HCT116 (cell line): Measurements from ENCODE around the gene SRRD. TPM values are rescaled to one million over a fixed set of nuclear protein-coding genes. Genes with fewer than 3 reads are reported as not detected.
"Not testable (repeated sequence)": the region's sequence is repeated elsewhere in the genome, so short reads cannot be mapped to it uniquely, and the experiment has no call there.

Experiments used
- ATAC-seq: fragments of 200-7000 bp; cut with Tn5 transposase; 2 replicates; pipeline ENCODE4 v1.9.1; 2020; ENCODE audit warnings: mild to moderate bottlenecking, moderate library complexity
- BruUV-seq: library from RNA; stranded (reverse); fragments of 400-500 nt; replicated peaks from 2 replicates; lab custom pipeline; 2021; lab: Mats Ljungman, UMichigan
- CTCF ChIA-PET: fragments of 300-600 bp; sonication (Branson Sonifier 250); formaldehyde crosslinking; loops from one replicate; lab custom pipeline; 2021; ENCODE audit warnings: antibody characterized with exemption; lab: Charles Lee
- POLR2A ChIA-PET: fragments of 300-600, 350-600 bp; sonication (Branson Sonifier 250); formaldehyde crosslinking; loops from one replicate; lab custom pipeline; 2021; ENCODE audit warnings: antibody characterized with exemption; lab: Charles Lee
- RAD21 ChIA-PET, 2 experiments: fragments of 300-600 bp; sonication (Branson Sonifier 250); formaldehyde crosslinking; loops; one replicate each; lab custom pipeline; 2023; ENCODE audit warnings: low total read pairs in 2 of 2; ENCODE audit not compliant: uncharacterized antibody in 2 of 2, unreplicated experiment in 2 of 2, low non-redundant PET in 1 of 2; lab: Charles Lee
- DNase-seq: peaks from one replicate; pipeline ENCODE4 v3.0.0-alpha.2; 2010; ENCODE audit warnings: low read depth, low spot score
- H2AFZ ChIP-seq: fragments of 200-600 bp; shearing (Covaris generic), sonication (generic); 2 replicates; pipeline ENCODE4 v1.6.1; 2017; ENCODE audit warnings: low read depth, mixed run types, mixed read lengths, antibody characterized with exemption, low read length; ENCODE audit not compliant: poor library complexity, severe bottlenecking
- H3K27ac ChIP-seq: 2 replicates; pipeline ENCODE4 v1.5.1; 2012; ENCODE audit warnings: low read depth, low read length
- H3K27me3 ChIP-seq: fragments of 200-600 bp; sonication (generic); 2 replicates; pipeline ENCODE4 v1.6.1; 2016; ENCODE audit warnings: mixed run types, low read length, mixed read lengths; ENCODE audit not compliant: insufficient read depth
- H3K36me3 ChIP-seq, 2 experiments: fragments of 200-500 bp in 1 of 2; fragments of 200-600 bp in 1 of 2; sonication (Bioruptor generic) in 1 of 2; sonication (generic) in 1 of 2; 2 replicates each; pipeline versions ENCODE4 v1.5.1 to v1.6.1; 2014 to 2016; ENCODE audit warnings: low read length in 2 of 2, inconsistent platforms in 1 of 2, mixed read lengths in 1 of 2, mixed run types in 1 of 2; ENCODE audit not compliant: insufficient read depth in 2 of 2, control insufficient read depth in 1 of 2
- H3K4me1 ChIP-seq, 2 experiments: fragments of 200-600 bp in 1 of 2; sonication (generic) in 1 of 2; 2 replicates each; pipeline versions ENCODE4 v1.5.1 to v1.6.1; 2012 to 2017; ENCODE audit warnings: low read length in 2 of 2, inconsistent platforms in 1 of 2, mild to moderate bottlenecking in 1 of 2, mixed read lengths in 1 of 2, mixed run types in 1 of 2, moderate library complexity in 1 of 2; ENCODE audit not compliant: insufficient read depth in 2 of 2, control insufficient read depth in 1 of 2
- H3K4me2 ChIP-seq: fragments of 200-600 bp; sonication (generic); 2 replicates; pipeline ENCODE4 v1.6.1; 2017; ENCODE audit warnings: mixed run types, low read length, mixed read lengths
- H3K4me3 ChIP-seq, 2 experiments: fragments of 200-600 bp in 1 of 2; sonication (generic) in 1 of 2; replicated peaks in 1 of 2; 2 replicates each; pipeline ENCODE4 v1.5.1; 2011 to 2016; ENCODE audit warnings: low read length in 2 of 2, control low read depth in 1 of 2, low read depth in 1 of 2, mild to moderate bottlenecking in 1 of 2, mixed read lengths in 1 of 2, mixed run types in 1 of 2
- H3K79me2 ChIP-seq: fragments of 200-600 bp; sonication (generic); 2 replicates; pipeline ENCODE4 v1.6.1; 2017; ENCODE audit warnings: mild to moderate bottlenecking, mixed run types, low read length, moderate library complexity, mixed read lengths; ENCODE audit not compliant: insufficient read depth
- H3K9ac ChIP-seq: fragments of 200-600 bp; sonication (generic); 2 replicates; pipeline ENCODE4 v1.6.1; 2016; ENCODE audit warnings: low read length, mixed read lengths
- H3K9me2 ChIP-seq: fragments of 200-600 bp; sonication (generic), shearing (Covaris generic); 2 replicates; pipeline ENCODE4 v1.6.1; 2017; ENCODE audit warnings: mixed run types, mild to moderate bottlenecking, moderate library complexity; ENCODE audit not compliant: insufficient read depth
- H3K9me3 ChIP-seq, 2 experiments: fragments of 200-500 bp in 1 of 2; fragments of 200-600 bp in 1 of 2; sonication (Bioruptor generic) in 1 of 2; sonication (generic) in 1 of 2; 2 replicates each; pipeline ENCODE4 v1.6.1; 2014 to 2017; ENCODE audit warnings: low read length in 2 of 2, mixed read lengths in 2 of 2, inconsistent platforms in 1 of 2, low read depth in 1 of 2, mild to moderate bottlenecking in 1 of 2, mixed run types in 1 of 2, moderate library complexity in 1 of 2; ENCODE audit not compliant: control insufficient read depth in 1 of 2, insufficient read depth in 1 of 2
- H4K20me1 ChIP-seq: fragments of 200-600 bp; sonication (generic), shearing (Covaris generic); 2 replicates; pipeline ENCODE4 v1.6.1; 2017; ENCODE audit warnings: mixed run types, mild to moderate bottlenecking, moderate library complexity; ENCODE audit not compliant: insufficient read depth
- CBX3 ChIP-seq: IDR thresholded peaks from 2 replicates; pipeline ENCODE4 v1.6.1; 2012; ENCODE audit warnings: low read depth
- CEBPB ChIP-seq: IDR thresholded peaks from 2 replicates; pipeline ENCODE4 v1.6.1; 2012; ENCODE audit warnings: low read depth
- EGR1 ChIP-seq: IDR thresholded peaks from 2 replicates; pipeline ENCODE4 v1.6.1; 2012; ENCODE audit warnings: low read depth
- EZH2 ChIP-seq: fragments of 200-600 bp; sonication (generic); IDR thresholded peaks from 2 replicates; pipeline ENCODE4 v1.6.1; 2017; ENCODE audit warnings: antibody characterized with exemption, mixed run types
- POLR2A ChIP-seq: IDR thresholded peaks from 2 replicates; pipeline ENCODE4 v1.7.0; 2011; ENCODE audit warnings: borderline replicate concordance; ENCODE audit not compliant: insufficient read depth, insufficient read length; ENCODE audit errors: extremely low read depth
- SIN3A ChIP-seq: IDR thresholded peaks from 2 replicates; pipeline ENCODE4 v1.6.1; 2012; ENCODE audit warnings: low read depth
- TCF7L2 ChIP-seq: IDR thresholded peaks from 2 replicates; pipeline ENCODE4 v1.7.0; 2011; ENCODE audit warnings: borderline replicate concordance, inconsistent platforms; ENCODE audit not compliant: insufficient read depth, insufficient read length; ENCODE audit errors: extremely low read depth
- ZNF274 ChIP-seq: fragments of 200-500 bp; sonication (Bioruptor generic); IDR thresholded peaks from 2 replicates; pipeline ENCODE4 v1.6.1; 2014; ENCODE audit warnings: mild to moderate bottlenecking, low read depth, low read length, inconsistent platforms
- intact Hi-C: fragments of 100-400 bp; cut with micrococcal nuclease; formaldehyde crosslinking; loops from 2 replicates; pipeline ENCODE4 v1.10.0; 2022
- total RNA-seq: library from RNA; stranded (reverse); gene quantifications from one replicate; pipeline ENCODE4 v1.2.1, GENCODE V29; 2021; ENCODE audit not compliant: unreplicated experiment
- TF ChIP-seq, protein P1 (sequence below): IDR thresholded peaks from 2 replicates; pipeline ENCODE4 v1.6.1; 2012
- TF ChIP-seq, protein P2 (sequence below), 3 experiments: fragments of 200-600 bp in 1 of 3; sonication (generic) in 1 of 3; IDR thresholded peaks in 2 of 3; conservative IDR thresholded peaks in 1 of 3; 2 replicates each; pipeline ENCODE4 v1.5.1; 2012 to 2017; ENCODE audit warnings: low read depth in 2 of 3, low read length in 2 of 3, antibody characterized with exemption in 1 of 3, borderline replicate concordance in 1 of 3, control low read depth in 1 of 3, mild to moderate bottlenecking in 1 of 3, mixed read lengths in 1 of 3, mixed run types in 1 of 3, moderate library complexity in 1 of 3; ENCODE audit not compliant: insufficient read depth in 1 of 3

Gene SRRD
- total RNA-seq, 1 experiment from 2014 or later = 30.4 TPM

GRCh38 chr22:26437694-26438392 is 45.8 kb upstream of the SRRD start:
- H3K4me2 ChIP-seq = no peak overlapping the region
- intact Hi-C loops = no loop called here
- ChIA-PET CTCF (interaction anchor here (0.6 to 0.8 kb wide), 2 partner anchors 9 to 1635 kb away, joined by 3 read pairs; partner anchors contain the start of gene ASPHD2), POLR2A (no interaction called here), RAD21 (no interaction called here)
- DNase-seq = no peak
- no peaks in the 10 kb centered on the region for H4K20me1 ChIP-seq
- H3K4me1 ChIP-seq = no peaks in the 10 kb centered on the region; a peak in 1 of 4 replicates
- H3K27ac ChIP-seq = no peak overlapping the region
- no peak overlapping the region for H3K9ac ChIP-seq
- H3K27me3 ChIP-seq = no peaks in the 10 kb centered on the region
- no peak overlapping the region for H2AFZ ChIP-seq
- H3K36me3 ChIP-seq = peaks cover 0 to 6% of the 10 kb centered on the region in 2 experiments; a peak in 1 of 4 replicates
- H3K79me2 ChIP-seq = no peaks in the 10 kb centered on the region
- ATAC-seq = no peak
- no peaks in the 10 kb centered on the region for H3K9me3 ChIP-seq
- no TSS peak for BruUV-seq
- H3K9me2 ChIP-seq = no peaks in the 10 kb centered on the region
- TF ChIP-seq, protein P1, sequence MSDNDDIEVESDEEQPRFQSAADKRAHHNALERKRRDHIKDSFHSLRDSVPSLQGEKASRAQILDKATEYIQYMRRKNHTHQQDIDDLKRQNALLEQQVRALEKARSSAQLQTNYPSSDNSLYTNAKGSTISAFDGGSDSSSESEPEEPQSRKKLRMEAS = no peak
- TF ChIP-seq EGR1 = no peak
- no peak for TF ChIP-seq TCF7L2
- TF ChIP-seq CEBPB = no peak
- TF ChIP-seq POLR2A = no peak
- no peak for TF ChIP-seq ZNF274
- no peak for TF ChIP-seq SIN3A
- TF ChIP-seq CBX3 = no peak
- no peak for TF ChIP-seq EZH2
- TF ChIP-seq, protein P2, sequence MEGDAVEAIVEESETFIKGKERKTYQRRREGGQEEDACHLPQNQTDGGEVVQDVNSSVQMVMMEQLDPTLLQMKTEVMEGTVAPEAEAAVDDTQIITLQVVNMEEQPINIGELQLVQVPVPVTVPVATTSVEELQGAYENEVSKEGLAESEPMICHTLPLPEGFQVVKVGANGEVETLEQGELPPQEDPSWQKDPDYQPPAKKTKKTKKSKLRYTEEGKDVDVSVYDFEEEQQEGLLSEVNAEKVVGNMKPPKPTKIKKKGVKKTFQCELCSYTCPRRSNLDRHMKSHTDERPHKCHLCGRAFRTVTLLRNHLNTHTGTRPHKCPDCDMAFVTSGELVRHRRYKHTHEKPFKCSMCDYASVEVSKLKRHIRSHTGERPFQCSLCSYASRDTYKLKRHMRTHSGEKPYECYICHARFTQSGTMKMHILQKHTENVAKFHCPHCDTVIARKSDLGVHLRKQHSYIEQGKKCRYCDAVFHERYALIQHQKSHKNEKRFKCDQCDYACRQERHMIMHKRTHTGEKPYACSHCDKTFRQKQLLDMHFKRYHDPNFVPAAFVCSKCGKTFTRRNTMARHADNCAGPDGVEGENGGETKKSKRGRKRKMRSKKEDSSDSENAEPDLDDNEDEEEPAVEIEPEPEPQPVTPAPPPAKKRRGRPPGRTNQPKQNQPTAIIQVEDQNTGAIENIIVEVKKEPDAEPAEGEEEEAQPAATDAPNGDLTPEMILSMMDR (IDR thresholded peaks at IDR 0.05 in 2 of 3, conservative IDR thresholded peaks at IDR 0.05 in 1 of 3; ENCODE audit: borderline replicate concordance in 1 of 3, insufficient read depth in 1 of 3, low read depth in 2 of 3, low read length in 2 of 3) = no peak
- TF ChIP-seq, all 23 proteins: peak for 0
- H3K4me3 ChIP-seq = no peak overlapping the region

DNA sequence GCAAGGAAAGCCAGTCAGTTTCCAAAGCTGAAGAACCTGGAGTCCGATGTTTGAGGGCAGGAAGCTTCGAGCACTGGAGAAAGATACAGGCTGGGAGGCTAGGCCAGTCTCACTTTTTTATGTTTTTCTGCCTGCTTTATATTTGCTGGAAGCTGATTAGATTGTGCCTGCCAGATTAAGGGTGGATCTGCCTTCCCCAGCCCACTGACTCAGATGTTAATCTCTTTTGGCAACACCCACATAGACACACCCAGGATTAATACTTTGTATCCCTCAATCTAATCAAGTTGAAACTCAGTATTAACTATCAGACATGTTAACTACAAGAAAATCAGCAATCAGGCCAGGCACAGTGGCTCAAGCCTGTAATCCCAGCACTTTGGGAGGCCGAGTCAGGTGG is 44.9 kb upstream of the SRRD start:
- H3K79me2 ChIP-seq, CTCF ChIA-PET, H3K9ac ChIP-seq, H3K27ac ChIP-seq, H2AFZ ChIP-seq, H4K20me1 ChIP-seq, BruUV-seq, ATAC-seq, H3K4me1 ChIP-seq, intact Hi-C loops, POLR2A ChIA-PET, H3K4me3 ChIP-seq, DNase-seq, H3K9me3 ChIP-seq, H3K9me2 ChIP-seq, H3K36me3 ChIP-seq, H3K4me2 ChIP-seq, RAD21 ChIA-PET, H3K27me3 ChIP-seq: not testable (repeated sequence)
